GM23338 (cell line): ENCODE results near the gene C6. TPM values are rescaled to one million over a fixed set of nuclear protein-coding genes. Genes with fewer than 3 reads are reported as not detected.
A peak's percentile ranks its signal among the peaks of the same experiment; 100 is the strongest.
"Not testable (repeated sequence)": the region's sequence is repeated elsewhere in the genome, so short reads cannot be mapped to it uniquely, and the experiment has no call there.

Experiments
- ATAC-seq: fragments of 200-7000 bp; cut with Tn5 transposase; 3 replicates; pipeline ENCODE4 v1.9.1; 2020
- DNase-seq: peaks from one replicate; pipeline ENCODE4 v3.0.0-alpha.2; 2015; ENCODE audit warnings: low spot score
- H2AFZ ChIP-seq: fragments of 200-600 bp; sonication (generic); 2 replicates; pipeline ENCODE4 v1.8.0; 2016; ENCODE audit warnings: antibody characterized with exemption, mild to moderate bottlenecking, moderate library complexity
- H3F3A ChIP-seq: fragments of 200-600 bp; sonication (generic); replicated peaks from 2 replicates; pipeline ENCODE4 v1.8.0; 2017; ENCODE audit warnings: antibody characterized with exemption, mixed run types, low read depth
- H3K27ac ChIP-seq: fragments of 200-600 bp; sonication (generic); 2 replicates; pipeline ENCODE4 v1.6.1; 2016; ENCODE audit warnings: low read depth
- H3K27me3 ChIP-seq: fragments of 200-600 bp; sonication (generic); 2 replicates; pipeline ENCODE4 v1.8.0; 2016; ENCODE audit warnings: mild to moderate bottlenecking, mixed run types, moderate library complexity; ENCODE audit not compliant: insufficient read depth
- H3K36me3 ChIP-seq: fragments of 200-600 bp; sonication (generic); 2 replicates; pipeline ENCODE4 v1.8.0; 2016; ENCODE audit warnings: mild to moderate bottlenecking; ENCODE audit not compliant: insufficient read depth
- H3K4me1 ChIP-seq: fragments of 200-600 bp; sonication (generic); 2 replicates; pipeline ENCODE4 v1.8.0; 2016; ENCODE audit warnings: mild to moderate bottlenecking, moderate library complexity; ENCODE audit not compliant: insufficient read depth
- H3K4me2 ChIP-seq: fragments of 200-600 bp; sonication (generic); 2 replicates; pipeline ENCODE4 v1.7.1; 2017; ENCODE audit warnings: mixed run types
- H3K4me3 ChIP-seq: fragments of 200-600 bp; sonication (generic); 2 replicates; pipeline ENCODE4 v1.6.1; 2016; ENCODE audit warnings: mixed run types
- H3K79me2 ChIP-seq: fragments of 200-600 bp; sonication (generic); replicated peaks from 2 replicates; pipeline ENCODE4 v1.8.0; 2017; ENCODE audit warnings: mild to moderate bottlenecking; ENCODE audit not compliant: insufficient read depth
- H3K9me2 ChIP-seq: fragments of 200-600 bp; sonication (generic); 2 replicates; pipeline ENCODE4 v1.8.0; 2017; ENCODE audit not compliant: insufficient read depth
- H4K20me1 ChIP-seq: fragments of 200-600 bp; sonication (generic); replicated peaks from 2 replicates; pipeline ENCODE4 v1.8.0; 2017; ENCODE audit warnings: mild to moderate bottlenecking; ENCODE audit not compliant: insufficient read depth
- H3K27ac Mint-ChIP-seq: 2 replicates; pipeline ENCODE4 v1.8.0; 2020; ENCODE audit warnings: inconsistent platforms, mild to moderate bottlenecking, moderate library complexity, mixed read lengths
- H3K27me3 Mint-ChIP-seq: 3 replicates; pipeline ENCODE4 v1.8.0; 2022; ENCODE audit warnings: low read depth, mild to moderate bottlenecking, moderate library complexity, mixed read lengths, inconsistent platforms; ENCODE audit not compliant: insufficient read depth, poor library complexity
- H3K36me3 Mint-ChIP-seq: 3 replicates; pipeline ENCODE4 v1.8.0; 2021; ENCODE audit warnings: low read depth, mild to moderate bottlenecking, inconsistent platforms, moderate library complexity, mixed read lengths
- H3K4me1 Mint-ChIP-seq: 3 replicates; pipeline ENCODE4 v1.8.0; 2020; ENCODE audit warnings: mild to moderate bottlenecking, inconsistent platforms, mixed read lengths
- H3K4me3 Mint-ChIP-seq: 3 replicates; pipeline ENCODE4 v1.8.0; 2021; ENCODE audit warnings: moderate library complexity, mild to moderate bottlenecking, inconsistent platforms, mixed read lengths
- H3K9me3 Mint-ChIP-seq: 3 replicates; pipeline ENCODE4 v1.8.0; 2020; ENCODE audit warnings: moderate library complexity, mild to moderate bottlenecking, inconsistent platforms, mixed read lengths
- CTCF ChIP-seq, 2 experiments: fragments of 200-600 bp in 1 of 2; sonication (generic) in 1 of 2; conservative IDR thresholded peaks; 2 replicates each; pipeline versions ENCODE4 v1.5.1 to v1.6.1; 2016 to 2017; ENCODE audit warnings: antibody characterized with exemption in 2 of 2, low read depth in 2 of 2, mild to moderate bottlenecking in 2 of 2, moderate library complexity in 1 of 2
- JUNB ChIP-seq: IDR thresholded peaks from one replicate; pipeline ENCODE4 v1.6.1; 2016; ENCODE audit warnings: antibody characterized with exemption; ENCODE audit not compliant: unreplicated experiment
- REST ChIP-seq: IDR thresholded peaks from one replicate; pipeline ENCODE4 v1.6.1; 2018; ENCODE audit warnings: antibody characterized with exemption; ENCODE audit not compliant: unreplicated experiment
- polyA plus RNA-seq: library from polyadenylated mRNA; unstranded; fragments of >200 nt; fragmentation: Nextera tagmentation; extraction: Ambion mirVana; gene quantifications from 2 replicates; pipeline ENCODE4 v1.2.1, GENCODE V29; 2016
- total RNA-seq: library from RNA; depleted of rRNA; stranded (reverse); fragments of >200 nt; shearing (Covaris generic); gene quantifications from 2 replicates; pipeline ENCODE4 v1.2.3, GENCODE V29; 2014

Gene C6
- total and polyA plus RNA-seq, 2 experiments from 2014 or later: not detected

- H3K27ac ChIP-seq: no peak overlapping the region
- ATAC-seq: no peak
- no peaks in the 10 kb centered on the region for H3F3A ChIP-seq
- H3K9me3 Mint-ChIP-seq: peaks cover 36% of the 10 kb centered on the region
- TF ChIP-seq REST: no peak
- H3K4me1 Mint-ChIP-seq: no peaks in the 10 kb centered on the region
- H3K4me2 ChIP-seq: no peak overlapping the region
- no peaks in the 10 kb centered on the region for H3K36me3 ChIP-seq
- H3K27me3 Mint-ChIP-seq: no peaks in the 10 kb centered on the region
- DNase-seq: no peak
- H3K4me1 ChIP-seq: no peaks in the 10 kb centered on the region
- no peak overlapping the region for H3K4me3 Mint-ChIP-seq
- H3K9me2 ChIP-seq: no peaks in the 10 kb centered on the region
- no peaks in the 10 kb centered on the region for H3K27me3 ChIP-seq
- H3K27ac Mint-ChIP-seq: no peak overlapping the region
- H3K4me3 ChIP-seq: no peak overlapping the region
- H3K79me2 ChIP-seq: no peaks in the 10 kb centered on the region
- no peak overlapping the region for H2AFZ ChIP-seq
- no peaks in the 10 kb centered on the region for H4K20me1 ChIP-seq
- peaks cover 27% of the 10 kb centered on the region for H3K36me3 Mint-ChIP-seq
Measured at GRCh38 chr5:41232797-41233196, 19.5 kb upstream of the C6 start.

- H3K27ac ChIP-seq: not testable (repeated sequence)
- H3K9me3 Mint-ChIP-seq: peaks cover 40% of the 10 kb centered on the region
Measured at GRCh38 chr5:41230276-41230675, 16.9 kb upstream of the C6 start.

GRCh38 chr5:41223962-41224361 lies 10.6 kb upstream of the C6 start:
- peaks cover 15% of the 10 kb centered on the region for H3K9me3 Mint-ChIP-seq
- Histone ChIP-seq H3K36me3 (no peaks in the 10 kb centered on the region), H2AFZ (no peak overlapping the region), H3K79me2 (no peaks in the 10 kb centered on the region), H3K4me1 (peaks cover 17% of the 10 kb centered on the region), H3K9me2 (no peaks in the 10 kb centered on the region), H3K27ac (no peak overlapping the region), H3K4me2 (no peak overlapping the region), H3K27me3 (no peaks in the 10 kb centered on the region), H4K20me1 (no peaks in the 10 kb centered on the region), H3K4me3 (no peak overlapping the region), H3F3A (no peaks in the 10 kb centered on the region)
- peaks cover 8% of the 10 kb centered on the region; the same call in 2 of the 3 replicates for H3K36me3 Mint-ChIP-seq
- H3K27ac Mint-ChIP-seq: no peak overlapping the region
- no peak for TF ChIP-seq CTCF (conservative IDR thresholded peaks at IDR 0.05; ENCODE audit: low read depth in 2 of 2)
- TF ChIP-seq JUNB: no peak
- H3K4me3 Mint-ChIP-seq: no peak overlapping the region
- DNase-seq: no peak
- H3K27me3 Mint-ChIP-seq: no peaks in the 10 kb centered on the region
- ATAC-seq: no peak
- peaks cover 20% of the 10 kb centered on the region; the same call in 2 of the 3 replicates for H3K4me1 Mint-ChIP-seq

More at GRCh38 chr5:41230276-41230675, 16.9 kb upstream of the C6 start:
- not testable (repeated sequence) for H3K27ac Mint-ChIP-seq, H3K4me3 ChIP-seq, H3K36me3 ChIP-seq, H3K9me2 ChIP-seq, H4K20me1 ChIP-seq, H3K4me2 ChIP-seq, ATAC-seq, H3K27me3 ChIP-seq, H2AFZ ChIP-seq, H3K79me2 ChIP-seq, H3F3A ChIP-seq, H3K4me1 ChIP-seq, H3K27me3 Mint-ChIP-seq, H3K4me3 Mint-ChIP-seq, H3K4me1 Mint-ChIP-seq
- peak; percentile 24 for DNase-seq
- H3K36me3 Mint-ChIP-seq: peaks cover 30% of the 10 kb centered on the region
